Measurements from ENCODE around the gene ZFHX2. TPM values are rescaled to one million over a fixed set of nuclear protein-coding genes. Genes with fewer than 3 reads are reported as not detected.
"Not testable (repeated sequence)": the region's sequence is repeated elsewhere in the genome, so short reads cannot be mapped to it uniquely, and the experiment has no call there.

The ZFHX2 gene
- total RNA-seq, 2 donors from 2014 or later: 1.8 to 2.0 TPM

- no peak overlapping the region for H3K9ac ChIP-seq (ENCODE audit: low read depth in 2 of 2, low read length in 2 of 2)
- intact Hi-C loops (cut with DNase I): no loop called here
- no peak overlapping the region for H3K4me3 ChIP-seq
- H3K9me3 ChIP-seq: no peaks in the 10 kb centered on the region
- TF ChIP-seq, protein P1, sequence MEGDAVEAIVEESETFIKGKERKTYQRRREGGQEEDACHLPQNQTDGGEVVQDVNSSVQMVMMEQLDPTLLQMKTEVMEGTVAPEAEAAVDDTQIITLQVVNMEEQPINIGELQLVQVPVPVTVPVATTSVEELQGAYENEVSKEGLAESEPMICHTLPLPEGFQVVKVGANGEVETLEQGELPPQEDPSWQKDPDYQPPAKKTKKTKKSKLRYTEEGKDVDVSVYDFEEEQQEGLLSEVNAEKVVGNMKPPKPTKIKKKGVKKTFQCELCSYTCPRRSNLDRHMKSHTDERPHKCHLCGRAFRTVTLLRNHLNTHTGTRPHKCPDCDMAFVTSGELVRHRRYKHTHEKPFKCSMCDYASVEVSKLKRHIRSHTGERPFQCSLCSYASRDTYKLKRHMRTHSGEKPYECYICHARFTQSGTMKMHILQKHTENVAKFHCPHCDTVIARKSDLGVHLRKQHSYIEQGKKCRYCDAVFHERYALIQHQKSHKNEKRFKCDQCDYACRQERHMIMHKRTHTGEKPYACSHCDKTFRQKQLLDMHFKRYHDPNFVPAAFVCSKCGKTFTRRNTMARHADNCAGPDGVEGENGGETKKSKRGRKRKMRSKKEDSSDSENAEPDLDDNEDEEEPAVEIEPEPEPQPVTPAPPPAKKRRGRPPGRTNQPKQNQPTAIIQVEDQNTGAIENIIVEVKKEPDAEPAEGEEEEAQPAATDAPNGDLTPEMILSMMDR (IDR thresholded peaks at IDR 0.05): no peak
- no peaks in the 10 kb centered on the region for H3K36me3 ChIP-seq
- H3K27me3 ChIP-seq: no peaks in the 10 kb centered on the region
- H3K27ac ChIP-seq: no peak overlapping the region
- no peaks in the 10 kb centered on the region for H3K4me1 ChIP-seq
- no peak for DNase-seq
These were observed 13.4 kb downstream of the ZFHX2 start for GRCh38 chr14:23538050-23538718.

DNA sequence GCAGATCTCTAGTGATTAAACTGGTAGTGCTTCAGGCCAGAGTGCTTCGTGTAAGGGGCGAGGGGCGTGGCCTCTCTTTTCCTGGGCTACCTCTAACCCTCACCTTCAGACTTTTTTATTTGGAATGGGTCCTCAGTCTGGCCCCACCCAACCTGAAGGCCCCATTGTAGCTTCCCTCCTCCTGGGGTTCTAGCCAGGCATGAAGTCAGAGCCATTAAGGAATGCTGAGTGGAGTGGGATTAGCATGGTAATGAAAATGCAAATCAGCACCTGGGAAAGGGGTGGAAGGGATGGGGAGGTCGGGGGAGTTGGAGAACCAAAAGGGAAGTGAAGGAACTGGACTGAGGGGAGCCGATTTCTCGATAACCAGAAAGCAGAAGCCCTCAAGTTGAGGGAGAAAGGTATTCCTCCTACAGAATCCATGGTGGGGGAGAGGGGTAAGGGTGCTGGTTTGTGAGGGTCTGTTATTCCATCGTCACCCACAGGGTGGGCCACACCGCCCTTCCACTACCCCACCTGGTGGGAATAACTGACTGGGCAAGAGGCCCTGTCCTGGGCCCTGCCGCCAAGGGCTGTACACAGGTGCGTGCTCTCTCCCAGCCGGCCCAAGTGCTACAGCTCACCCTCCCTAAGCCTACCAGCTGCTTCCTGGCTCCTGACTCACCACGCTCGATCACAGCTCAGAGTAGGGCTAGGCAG, 14.1 kb downstream of the ZFHX2 start:
- TF ChIP-seq, protein P1 (IDR thresholded peaks at IDR 0.05): no peak
- H3K9ac ChIP-seq (ENCODE audit: low read depth in 2 of 2, low read length in 2 of 2): no peak overlapping the region
- intact Hi-C loops (cut with DNase I): no loop called here
- no peaks in the 10 kb centered on the region for H3K4me1 ChIP-seq
- DNase-seq: no peak
- no peaks in the 10 kb centered on the region for H3K36me3 ChIP-seq
- no peak overlapping the region for H3K4me3 ChIP-seq
- H3K27me3 ChIP-seq: no peaks in the 10 kb centered on the region
- H3K9me3 ChIP-seq: no peaks in the 10 kb centered on the region
- H3K27ac ChIP-seq: no peak overlapping the region

DNA sequence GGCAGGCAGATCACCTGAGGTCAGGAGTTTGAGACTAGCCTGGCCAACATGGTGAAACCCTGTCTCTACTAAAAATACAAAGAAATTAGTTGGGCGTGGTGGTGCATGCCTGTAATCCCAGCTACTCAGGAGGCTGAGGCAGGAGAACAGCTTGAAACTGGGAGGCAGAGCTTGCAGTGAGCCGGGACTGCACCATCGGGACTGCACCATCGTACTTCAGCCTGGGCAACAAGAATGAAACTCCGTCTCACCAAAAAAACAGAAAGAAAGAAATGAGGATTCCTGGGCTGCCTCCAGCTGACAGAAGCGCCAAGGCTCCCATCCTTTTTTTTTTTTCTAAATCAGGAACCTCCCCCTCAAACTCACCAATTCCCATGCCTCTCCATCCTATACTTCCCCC, 14.7 kb downstream of the ZFHX2 start:
- intact Hi-C loops (cut with DNase I); H3K27ac ChIP-seq; DNase-seq; H3K4me1 ChIP-seq; H3K36me3 ChIP-seq; H3K4me3 ChIP-seq; H3K27me3 ChIP-seq; H3K9ac ChIP-seq (ENCODE audit: low read depth in 2 of 2, low read length in 2 of 2); H3K9me3 ChIP-seq: not testable (repeated sequence)

- intact Hi-C loops (cut with DNase I): no loop called here
- Histone ChIP-seq H3K4me3 (no peak overlapping the region), H3K36me3 (no peaks in the 10 kb centered on the region)
These were observed 15.1 kb downstream of the ZFHX2 start for GRCh38 chr14:23536494-23536893.

GRCh38 chr14:23535943-23536342, 15.6 kb downstream of the ZFHX2 start:
- Histone ChIP-seq H3K9ac (ENCODE audit: low read depth in 2 of 2, low read length in 2 of 2) (no peak overlapping the region), H3K4me3 (no peak overlapping the region), H3K27me3 (no peaks in the 10 kb centered on the region), H3K27ac (no peak overlapping the region), H3K9me3 (no peaks in the 10 kb centered on the region), H3K36me3 (no peaks in the 10 kb centered on the region), H3K4me1 (no peaks in the 10 kb centered on the region)
- TF ChIP-seq, protein P1 (IDR thresholded peaks at IDR 0.05): no peak
- no peak for DNase-seq
- intact Hi-C loops (cut with DNase I): no loop called here

More at GRCh38 chr14:23536494-23536893, 15.1 kb downstream of the ZFHX2 start:
- TF ChIP-seq, protein P1 (IDR thresholded peaks at IDR 0.05): no peak
- H3K9me3 ChIP-seq: no peaks in the 10 kb centered on the region
- H3K27ac ChIP-seq: no peak overlapping the region
- H3K4me1 ChIP-seq: no peaks in the 10 kb centered on the region
- H3K27me3 ChIP-seq: no peaks in the 10 kb centered on the region
- H3K9ac ChIP-seq (ENCODE audit: low read depth in 2 of 2, low read length in 2 of 2): no peak overlapping the region
- DNase-seq: no peak

Measured in colonic mucosa (tissue), 4 donors.